ENCODE data around the gene GNAT1.

DNA sequence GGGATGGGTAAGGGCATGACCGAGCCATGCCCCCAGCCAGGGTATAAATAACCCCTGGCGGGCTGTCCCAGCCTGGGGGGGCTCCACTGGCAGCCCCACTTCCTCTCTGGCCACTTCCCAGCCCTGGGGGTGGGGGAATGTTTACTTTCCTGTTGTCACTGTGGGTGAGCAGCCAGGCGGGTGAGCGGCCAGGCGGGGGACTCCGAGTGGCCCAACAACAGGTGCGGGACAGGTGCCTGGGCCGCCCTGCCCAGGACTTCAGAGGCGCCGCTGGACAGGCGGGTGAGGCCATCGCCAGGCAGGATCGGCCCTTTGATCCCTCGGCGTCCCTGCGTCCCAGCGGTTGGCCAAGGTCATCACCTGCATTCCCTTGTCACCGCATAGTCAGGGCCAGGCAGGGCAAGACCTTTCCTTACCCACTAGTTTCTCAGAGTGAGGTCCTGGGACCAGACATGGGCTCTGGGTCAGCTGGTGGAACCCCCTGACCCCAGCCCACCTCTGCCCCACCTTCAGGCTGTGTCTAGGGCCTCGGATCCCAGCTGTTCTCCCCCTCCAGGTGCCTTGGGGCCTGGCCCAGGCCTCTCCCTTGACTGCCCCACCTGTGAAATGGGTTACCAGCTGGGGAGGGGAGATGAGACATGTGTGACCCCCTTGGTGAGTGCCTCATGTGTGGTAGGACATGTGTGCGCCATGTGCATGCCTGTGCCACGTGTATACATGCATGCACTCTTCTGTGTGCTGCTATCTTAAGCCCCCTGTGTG is 19.7 kb upstream of the GNAT1 start:
- TF ChIP-seq, protein P1, sequence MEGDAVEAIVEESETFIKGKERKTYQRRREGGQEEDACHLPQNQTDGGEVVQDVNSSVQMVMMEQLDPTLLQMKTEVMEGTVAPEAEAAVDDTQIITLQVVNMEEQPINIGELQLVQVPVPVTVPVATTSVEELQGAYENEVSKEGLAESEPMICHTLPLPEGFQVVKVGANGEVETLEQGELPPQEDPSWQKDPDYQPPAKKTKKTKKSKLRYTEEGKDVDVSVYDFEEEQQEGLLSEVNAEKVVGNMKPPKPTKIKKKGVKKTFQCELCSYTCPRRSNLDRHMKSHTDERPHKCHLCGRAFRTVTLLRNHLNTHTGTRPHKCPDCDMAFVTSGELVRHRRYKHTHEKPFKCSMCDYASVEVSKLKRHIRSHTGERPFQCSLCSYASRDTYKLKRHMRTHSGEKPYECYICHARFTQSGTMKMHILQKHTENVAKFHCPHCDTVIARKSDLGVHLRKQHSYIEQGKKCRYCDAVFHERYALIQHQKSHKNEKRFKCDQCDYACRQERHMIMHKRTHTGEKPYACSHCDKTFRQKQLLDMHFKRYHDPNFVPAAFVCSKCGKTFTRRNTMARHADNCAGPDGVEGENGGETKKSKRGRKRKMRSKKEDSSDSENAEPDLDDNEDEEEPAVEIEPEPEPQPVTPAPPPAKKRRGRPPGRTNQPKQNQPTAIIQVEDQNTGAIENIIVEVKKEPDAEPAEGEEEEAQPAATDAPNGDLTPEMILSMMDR (IDR thresholded peaks at IDR 0.05) = no peak
- TF ChIP-seq EZH2 (IDR thresholded peaks at IDR 0.05; ENCODE audit: borderline replicate concordance, insufficient read depth, low read depth, low read length, poor library complexity, severe bottlenecking) = no peak
